Endothelial cell of umbilical vein (primary cell): ENCODE measurements around the gene ADGRE3. TPM values are rescaled to one million over a fixed set of nuclear protein-coding genes. Genes with fewer than 3 reads are reported as not detected.

Experiments used
- BruUV-seq: library from RNA; stranded (reverse); fragments of 400-500 nt; replicated peaks from 2 replicates; lab custom pipeline; 2021; lab: Mats Ljungman, UMichigan
- CTCF ChIA-PET: fragments of 300-600, 350-600 bp; sonication (Branson Sonifier 250); formaldehyde crosslinking; loops from one replicate; lab custom pipeline; 2021; ENCODE audit warnings: antibody characterized with exemption, inconsistent platforms; lab: Charles Lee
- POLR2A ChIA-PET: fragments of 300-600, 350-600 bp; sonication (Branson Sonifier 250); formaldehyde crosslinking; loops from one replicate; lab custom pipeline; 2021; ENCODE audit warnings: antibody characterized with exemption, inconsistent platforms; lab: Charles Lee
- DNase-seq: peaks from one replicate; pipeline ENCODE4 v3.0.0-alpha.2; 2011; ENCODE audit warnings: low read depth, low spot score
- FAIRE-seq: peaks from 2 replicates; lab custom pipeline; 2011; peaks lifted over from hg19 to GRCh38; lab: Jason Lieb, UNC
- H2AFZ ChIP-seq: 2 replicates; pipeline ENCODE4 v1.6.0; 2012; ENCODE audit warnings: low read depth, low read length, control low read depth, inconsistent platforms
- H3K27ac ChIP-seq: 2 replicates; pipeline ENCODE4 v1.5.1; 2011; ENCODE audit warnings: low read depth, mild to moderate bottlenecking, control low read depth, low read length, moderate library complexity; ENCODE audit not compliant: insufficient read depth
- H3K27me3 ChIP-seq, 2 experiments: 2 replicates each; pipeline versions ENCODE4 v1.6.0 to v1.6.1; 2011; ENCODE audit warnings: low read length in 2 of 2, mixed read lengths in 1 of 2; ENCODE audit not compliant: control insufficient read depth in 2 of 2, insufficient read depth in 2 of 2
- H3K36me3 ChIP-seq, 2 experiments: 2 replicates in 1 of 2; 3 replicates in 1 of 2; pipeline ENCODE4 v1.5.1; 2011; ENCODE audit warnings: low read length in 2 of 2, mild to moderate bottlenecking in 1 of 2, moderate library complexity in 1 of 2; ENCODE audit not compliant: control insufficient read depth in 2 of 2, insufficient read depth in 2 of 2; ENCODE audit errors: extremely low read depth in 1 of 2
- H3K4me1 ChIP-seq: 3 replicates; pipeline ENCODE4 v1.5.1; 2011; ENCODE audit warnings: mild to moderate bottlenecking, low read length; ENCODE audit not compliant: control insufficient read depth, insufficient read depth; ENCODE audit errors: extremely low read depth
- H3K4me2 ChIP-seq: 2 replicates; pipeline ENCODE4 v1.6.1; 2011; ENCODE audit warnings: low read length, control low read depth, mixed read lengths; ENCODE audit not compliant: insufficient read depth
- H3K4me3 ChIP-seq, 3 experiments: fragments of 200-600 bp in 1 of 3; sonication (generic), shearing (Covaris generic) in 1 of 3; replicated peaks in 1 of 3; 2 replicates each; pipeline ENCODE4 v1.5.1; 2011 to 2016; ENCODE audit warnings: control low read depth in 3 of 3, low read length in 3 of 3, mild to moderate bottlenecking in 2 of 3, inconsistent platforms in 1 of 3, low read depth in 1 of 3, moderate library complexity in 1 of 3; ENCODE audit not compliant: insufficient read depth in 1 of 3
- H3K79me2 ChIP-seq: 2 replicates; pipeline ENCODE4 v1.6.0; 2012; ENCODE audit warnings: low read length, inconsistent platforms; ENCODE audit not compliant: control insufficient read depth, insufficient read depth
- H3K9ac ChIP-seq: replicated peaks from 2 replicates; pipeline ENCODE3; 2011; ENCODE audit warnings: low read length, control low read depth; ENCODE audit not compliant: insufficient read depth; ENCODE audit errors: extremely low read depth
- H3K9me1 ChIP-seq: replicated peaks from 3 replicates; pipeline ENCODE4 v1.6.0; 2011; ENCODE audit warnings: mild to moderate bottlenecking, low read length; ENCODE audit not compliant: control insufficient read depth, insufficient read depth; ENCODE audit errors: extremely low read depth
- H3K9me3 ChIP-seq: replicated peaks from 2 replicates; pipeline ENCODE4 v1.5.1; 2012; ENCODE audit warnings: low read length, inconsistent platforms; ENCODE audit not compliant: control insufficient read depth, insufficient read depth
- H4K20me1 ChIP-seq: replicated peaks from 2 replicates; pipeline ENCODE3; 2011; ENCODE audit warnings: mild to moderate bottlenecking, low read length; ENCODE audit not compliant: control insufficient read depth, insufficient read depth; ENCODE audit errors: extremely low read depth
- FOS ChIP-seq: IDR thresholded peaks from 2 replicates; pipeline ENCODE4 v1.6.1; 2011; ENCODE audit warnings: mild to moderate bottlenecking, low read length, moderate library complexity, borderline replicate concordance; ENCODE audit not compliant: insufficient read depth
- POLR2A ChIP-seq: IDR thresholded peaks from 2 replicates; pipeline ENCODE4 v1.6.1; 2012; ENCODE audit warnings: low read depth, mild to moderate bottlenecking, control low read depth, low read length
- dilution Hi-C: fragments of 300-500 bp; cut with MboI; formaldehyde crosslinking; loops from one replicate; pipeline ENCODE4 v1.15.0; 2019; ENCODE audit warnings: low sequenced_read_pairs; ENCODE audit not compliant: extremely low pct_ligation_motif_present
- intact Hi-C: fragments of 100-400 bp; cut with micrococcal nuclease; formaldehyde crosslinking; loops from one replicate; pipeline ENCODE4 v1.10.0; 2022
- polyA plus RNA-seq, 4 experiments: library from polyadenylated mRNA; depleted of rRNA in 3 of 4; stranded (reverse) in 3 of 4; unstranded in 1 of 4; fragments of >200 nt; gene quantifications; 2 replicates each; pipeline versions ENCODE4 v1.2.1 to v1.2.3, GENCODE V29; 2011 to 2012; ENCODE audit warnings: missing spikeins in 1 of 4
- total RNA-seq: library from RNA; stranded (reverse); gene quantifications from 2 replicates; pipeline ENCODE4 v1.2.3, GENCODE V29; 2021
- TF ChIP-seq, protein P1 (sequence below), 2 donors: IDR thresholded peaks; 1 replicate in 1 of 2; 2 replicates in 1 of 2; pipeline ENCODE4 v1.5.1; 2011; ENCODE audit warnings: low read length in 2 of 2, mild to moderate bottlenecking in 2 of 2, moderate library complexity in 2 of 2, control low read depth in 1 of 2, inconsistent platforms in 1 of 2, low read depth in 1 of 2; ENCODE audit not compliant: insufficient read depth in 1 of 2; ENCODE audit errors: extremely low read depth in 1 of 2

ADGRE3 gene
- total and polyA plus RNA-seq, 2 donors (not counting 3 experiments of a cell fraction or from before 2014, with no cell fraction given), result not detected

DNA sequence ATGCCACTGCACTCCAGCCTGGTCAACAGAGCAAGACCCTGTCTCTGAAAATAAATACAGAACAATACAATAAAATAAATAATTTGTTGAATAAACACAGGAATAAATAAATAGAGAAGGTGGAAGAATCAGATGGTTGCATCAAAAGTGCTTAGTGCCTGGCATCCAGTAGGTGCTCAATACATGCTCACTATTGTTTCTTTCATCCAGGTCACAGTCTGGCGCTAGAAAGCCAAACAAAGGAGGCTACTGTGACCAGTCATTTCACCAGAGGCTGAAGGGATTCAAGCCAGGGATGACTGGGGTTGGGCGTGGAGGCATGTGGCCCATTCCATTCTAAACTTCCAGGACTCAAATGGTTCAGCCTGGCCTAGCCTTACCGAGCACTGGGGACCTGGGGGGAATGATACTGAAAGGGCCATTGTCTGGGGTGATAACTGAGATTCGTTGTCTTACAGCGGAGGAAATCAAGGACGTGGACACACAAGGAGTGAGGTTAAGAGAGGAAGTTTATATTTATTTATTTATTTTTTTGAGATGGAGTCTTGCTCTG lies 99.1 kb downstream of the ADGRE3 start:
- intact Hi-C loops, result no loop called here

More for the DNA sequence above, 99.1 kb downstream of the ADGRE3 start:
- Histone ChIP-seq H3K27me3 (no peaks in the 10 kb centered on the region), H3K79me2 (peaks cover 11% of the 10 kb centered on the region), H3K9ac (no peak overlapping the region), H3K36me3 (no peaks in the 10 kb centered on the region), H3K27ac (no peak overlapping the region), H4K20me1 (no peaks in the 10 kb centered on the region), H2AFZ (no peak overlapping the region), H3K4me3 (no peak overlapping the region), H3K9me3 (no peaks in the 10 kb centered on the region), H3K4me2 (no peak overlapping the region), H3K9me1 (no peaks in the 10 kb centered on the region), H3K4me1 (peaks cover 7% of the 10 kb centered on the region)
- CTCF ChIA-PET, result interaction anchor here (12.1 kb wide), 1 partner anchor 112 kb away, joined by 342 read pairs; the partner anchor contains the start of gene ZNF333
- POLR2A ChIA-PET, result no interaction called here
- no TSS peak for BruUV-seq
- TF ChIP-seq FOS (no peak), POLR2A (no peak)
- TF ChIP-seq, protein P1, sequence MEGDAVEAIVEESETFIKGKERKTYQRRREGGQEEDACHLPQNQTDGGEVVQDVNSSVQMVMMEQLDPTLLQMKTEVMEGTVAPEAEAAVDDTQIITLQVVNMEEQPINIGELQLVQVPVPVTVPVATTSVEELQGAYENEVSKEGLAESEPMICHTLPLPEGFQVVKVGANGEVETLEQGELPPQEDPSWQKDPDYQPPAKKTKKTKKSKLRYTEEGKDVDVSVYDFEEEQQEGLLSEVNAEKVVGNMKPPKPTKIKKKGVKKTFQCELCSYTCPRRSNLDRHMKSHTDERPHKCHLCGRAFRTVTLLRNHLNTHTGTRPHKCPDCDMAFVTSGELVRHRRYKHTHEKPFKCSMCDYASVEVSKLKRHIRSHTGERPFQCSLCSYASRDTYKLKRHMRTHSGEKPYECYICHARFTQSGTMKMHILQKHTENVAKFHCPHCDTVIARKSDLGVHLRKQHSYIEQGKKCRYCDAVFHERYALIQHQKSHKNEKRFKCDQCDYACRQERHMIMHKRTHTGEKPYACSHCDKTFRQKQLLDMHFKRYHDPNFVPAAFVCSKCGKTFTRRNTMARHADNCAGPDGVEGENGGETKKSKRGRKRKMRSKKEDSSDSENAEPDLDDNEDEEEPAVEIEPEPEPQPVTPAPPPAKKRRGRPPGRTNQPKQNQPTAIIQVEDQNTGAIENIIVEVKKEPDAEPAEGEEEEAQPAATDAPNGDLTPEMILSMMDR (IDR thresholded peaks at IDR 0.05; ENCODE audit: extremely low read depth in 1 of 2, insufficient read depth in 1 of 2, low read depth in 1 of 2, low read length in 2 of 2), result no peak
- FAIRE-seq (no peak), DNase-seq (no peak)
- dilution Hi-C loops, result no loop called here
